GM19240 (cell line): Measurements from ENCODE around the gene CIC.
A peak's percentile ranks its signal among the peaks of the same experiment; 100 is the strongest.

Source experiments
- DNase-seq: peaks from one replicate; pipeline ENCODE4 v3.0.0; 2011; ENCODE audit warnings: low spot score; ENCODE audit not compliant: insufficient read length

Gene CIC

GRCh38 chr19:42268704-42269477, at the start of gene CIC:
Gene CIC (plus strand): TSS chr19:42269252. CDS start chr19:42271784, 2,532 bp downstream.
- peak; percentile 99 for DNase-seq

- DNase-seq, result peak; percentile 100
Measured at GRCh38 chr19:42219812-42220750, 49.0 kb upstream of the CIC start, which contains the start of gene ZNF526. Gene ZNF526 (plus strand): TSS chr19:42220312. CDS start chr19:42224404, 4,092 bp downstream.

DNA sequence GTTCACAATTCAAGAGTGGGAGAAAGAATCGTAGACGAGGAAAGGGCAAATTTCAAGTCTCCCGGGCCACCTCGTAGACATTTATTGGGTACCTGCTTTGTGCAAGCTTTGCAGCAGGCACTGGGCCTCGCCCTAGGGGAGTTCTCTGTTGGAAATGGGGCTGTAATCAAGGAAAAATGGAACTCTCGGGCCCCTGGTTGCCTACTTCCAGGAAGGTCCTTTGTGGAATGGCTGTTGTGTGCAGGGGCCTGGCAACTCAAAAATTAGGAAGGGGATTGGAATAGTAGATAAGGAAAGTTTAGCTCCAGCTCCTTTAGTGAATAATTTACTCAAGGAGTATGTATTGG, 48.3 kb upstream of the CIC start:
- DNase-seq, result no peak

GRCh38 chr19:42224940-42225717, 43.9 kb upstream of the CIC start:
- no peak for DNase-seq

- DNase-seq, result no peak
Measured at GRCh38 chr19:42225718-42226292, 43.2 kb upstream of the CIC start.

- no peak for DNase-seq
Measured at GRCh38 chr19:42226886-42227285, 42.2 kb upstream of the CIC start.

DNA sequence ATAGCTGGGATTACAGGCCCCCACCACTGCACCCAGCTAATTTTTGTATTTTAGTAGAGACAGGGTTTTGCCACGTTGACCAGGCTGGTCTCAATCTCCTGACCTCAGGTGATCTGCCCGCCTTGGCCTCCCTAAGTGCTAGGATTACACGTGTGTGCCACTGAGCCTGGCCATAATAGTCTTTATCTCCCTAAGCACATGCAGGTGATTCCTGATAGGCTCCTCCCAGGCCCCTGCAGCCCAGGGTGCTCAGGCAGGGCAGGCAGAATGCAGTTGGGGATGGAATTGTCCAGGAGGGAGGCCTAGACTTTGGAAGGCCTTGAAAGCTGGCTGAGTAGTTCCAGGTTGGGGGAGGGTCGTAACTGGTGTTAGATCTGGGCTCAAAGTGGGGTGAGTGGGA, 40.4 kb upstream of the CIC start:
- no peak for DNase-seq

GRCh38 chr19:42229301-42229854, 39.7 kb upstream of the CIC start:
- DNase-seq, result no peak

- DNase-seq, result no peak
Measured at GRCh38 chr19:42229855-42230351, 39.1 kb upstream of the CIC start.

GRCh38 chr19:42230571-42230970, 38.5 kb upstream of the CIC start:
- no peak for DNase-seq

DNA sequence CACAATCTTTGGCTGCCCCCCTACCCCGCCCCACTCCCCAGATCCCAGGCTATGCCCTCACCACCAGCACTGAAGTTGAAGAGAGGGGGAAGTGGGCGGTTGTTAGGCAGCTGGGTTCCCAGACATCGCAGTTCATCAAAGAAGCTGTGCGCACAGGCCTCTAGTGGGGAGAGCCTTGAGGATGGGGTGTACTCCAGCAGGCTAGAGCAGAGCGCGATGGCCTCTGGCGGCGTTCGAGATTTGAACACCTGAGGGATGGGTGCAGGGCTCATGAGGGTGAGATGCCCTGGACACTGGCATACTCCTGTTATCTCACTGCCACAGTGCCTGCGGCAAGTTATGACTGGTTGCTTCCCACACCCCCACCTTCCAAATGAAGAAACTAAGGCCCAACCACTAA, 36.6 kb upstream of the CIC start:
- DNase-seq, result no peak

DNA sequence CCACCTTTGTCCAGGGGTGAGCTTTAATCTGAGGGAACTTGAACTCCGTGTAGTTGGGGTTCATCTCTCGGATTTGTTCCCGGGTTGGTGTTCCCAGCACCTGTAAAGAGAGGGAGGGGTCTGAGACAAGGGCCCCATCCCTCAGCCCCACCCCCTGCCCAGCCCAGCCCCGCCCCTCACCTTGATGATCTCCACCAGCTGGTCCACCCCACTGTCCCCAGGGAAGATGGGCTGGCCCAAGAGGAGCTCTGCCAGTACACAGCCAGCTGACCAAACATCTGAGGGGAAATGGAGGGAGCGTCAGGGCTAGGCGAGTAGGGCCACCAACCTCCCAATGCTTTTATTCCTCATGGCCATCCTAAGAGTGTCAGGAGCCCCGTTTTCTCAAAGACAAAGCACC, 35.9 kb upstream of the CIC start:
- no peak for DNase-seq

DNA sequence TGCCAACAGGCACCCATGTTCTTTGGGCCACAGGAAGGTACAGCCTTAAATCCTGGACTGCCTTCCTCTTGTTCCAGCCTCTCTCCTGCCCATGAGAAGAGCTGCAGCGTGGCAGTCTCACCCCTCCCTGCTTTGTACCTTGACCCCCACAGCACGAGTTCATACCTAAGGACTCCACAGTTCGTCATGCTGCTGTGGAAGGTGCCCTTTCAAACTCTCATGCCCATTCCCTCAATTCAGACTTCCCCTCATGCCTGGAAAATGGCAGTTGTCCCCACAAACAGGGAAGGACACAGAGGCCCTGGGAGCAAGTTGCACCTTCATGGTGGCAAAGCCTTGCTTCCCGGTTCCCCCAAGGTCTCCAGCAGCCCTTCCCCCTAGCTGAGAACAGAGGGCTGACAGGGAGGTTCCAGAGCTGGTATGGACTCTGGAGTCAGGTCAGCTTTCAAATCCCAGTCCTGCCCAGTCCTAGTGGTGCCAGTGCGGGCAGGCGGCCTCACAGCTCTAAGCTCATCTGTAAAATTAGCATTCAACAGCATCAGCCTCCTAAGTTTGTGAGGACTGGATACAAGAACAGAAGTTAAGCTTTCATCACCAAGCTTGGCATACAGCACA, 35.3 kb upstream of the CIC start:
- DNase-seq, result no peak

DNA sequence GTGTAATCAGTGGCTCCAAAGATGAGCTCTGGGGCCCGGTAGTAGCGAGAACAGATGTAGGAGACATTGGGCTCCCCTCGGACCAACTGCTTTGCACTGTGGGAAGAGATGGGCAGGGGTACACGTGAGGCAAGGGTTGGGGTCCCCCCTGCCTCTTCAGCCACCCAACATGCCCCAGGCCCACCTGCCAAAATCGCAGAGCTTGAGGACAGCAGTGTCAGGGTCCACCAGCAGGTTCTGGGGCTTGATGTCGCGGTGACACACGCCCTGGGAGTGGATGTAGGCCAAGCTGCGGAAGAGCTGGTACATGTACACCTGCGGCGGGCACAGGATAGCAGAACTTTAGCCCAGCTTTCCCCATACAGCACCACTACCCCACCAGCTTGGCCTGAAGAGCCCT, 34.7 kb upstream of the CIC start:
- DNase-seq, result no peak

- no peak for DNase-seq
Measured at GRCh38 chr19:42235181-42235580, 33.9 kb upstream of the CIC start.

- DNase-seq, result no peak
Measured at GRCh38 chr19:42239544-42240220, 29.4 kb upstream of the CIC start.

- no peak for DNase-seq
Measured at GRCh38 chr19:42241279-42241678, 27.8 kb upstream of the CIC start.

GRCh38 chr19:42242069-42242511, 27.0 kb upstream of the CIC start:
- no peak for DNase-seq

GRCh38 chr19:42242512-42243409, 26.3 kb upstream of the CIC start, which contains the start of gene GSK3A:
Gene GSK3A (minus strand): TSS chr19:42242602. CDS start chr19:42242465, 137 bp downstream.
- peak; percentile 89 for DNase-seq
